Measurements from ENCODE around the gene TDRD10. TPM values are rescaled to one million over a fixed set of nuclear protein-coding genes. Genes with fewer than 3 reads are reported as not detected.

TDRD10 gene
- total RNA-seq, 1 experiment from 2014 or later = 0.31 TPM

- H3T11ph ChIP-seq (ENCODE audit: low read length) = no peak overlapping the region
- no peak overlapping the region for H2AK5ac ChIP-seq (ENCODE audit: insufficient read length, low read length)
- no peaks in the 10 kb centered on the region for H4K20me1 ChIP-seq (ENCODE audit: control insufficient read depth, insufficient read depth, insufficient read length)
- H3K23ac ChIP-seq (ENCODE audit: insufficient read length, low read depth, low read length) = no peak overlapping the region
- H2BK15ac ChIP-seq (ENCODE audit: low read depth, low read length) = no peak overlapping the region
- no peaks in the 10 kb centered on the region for H3K23me2 ChIP-seq (ENCODE audit: insufficient read length, low read depth, low read length, poor library complexity, severe bottlenecking)
- no peak overlapping the region for H3K27ac Mint-ChIP-seq
- no peak overlapping the region for H3K14ac ChIP-seq (ENCODE audit: insufficient read depth, low read length)
- no peak overlapping the region for H3K9ac ChIP-seq (ENCODE audit: extremely low read depth, insufficient read length, low read length)
- H3K27me3 Mint-ChIP-seq (ENCODE audit: low read depth) = no peaks in the 10 kb centered on the region
- no peak overlapping the region for H2BK120ac ChIP-seq (ENCODE audit: low read depth, low read length, poor library complexity, severe bottlenecking)
- H4K91ac ChIP-seq (ENCODE audit: insufficient read length, low read depth, low read length) = no peak overlapping the region
- no peak overlapping the region for H3K4me3 Mint-ChIP-seq
- no peak overlapping the region for H3K56ac ChIP-seq (ENCODE audit: insufficient read length, low read depth, low read length)
- no peaks in the 10 kb centered on the region for H3K79me1 ChIP-seq (ENCODE audit: insufficient read depth, low read depth, low read length, poor library complexity, severe bottlenecking)
- no peak overlapping the region for H3K4me2 ChIP-seq (ENCODE audit: insufficient read depth, insufficient read length, low read length)
- H3K18ac ChIP-seq (ENCODE audit: insufficient read length, low read depth, low read length) = no peak overlapping the region
- H3K4me1 Mint-ChIP-seq = peaks cover 6 to 21% of the 10 kb centered on the region in 2 experiments
- H2AFZ ChIP-seq (ENCODE audit: low read length) = no peak overlapping the region
- H3K9me3 Mint-ChIP-seq = no peaks in the 10 kb centered on the region
- no peak for DNase-seq
- H3K79me2 ChIP-seq (ENCODE audit: insufficient read depth, low read length) = no peaks in the 10 kb centered on the region
- no CpG with 5 or more reads among the region's 10 CpGs for WGBS (ENCODE audit: extremely low coverage, insufficient read length, low lambda C conversion rate)
- no peaks in the 10 kb centered on the region for H3K36me3 Mint-ChIP-seq (ENCODE audit: insufficient read depth in 1 of 3, low read depth in 3 of 3)
- no peak overlapping the region for H3K4ac ChIP-seq (ENCODE audit: low read depth, low read length)
- peaks cover 2% of the 10 kb centered on the region; the same call in 1 of the 2 replicates for H3K4me1 ChIP-seq (ENCODE audit: insufficient read depth, low read length)
- no peaks in the 10 kb centered on the region for H3K27me3 ChIP-seq (ENCODE audit: insufficient read depth, low read length)
- no peak overlapping the region for H2BK20ac ChIP-seq (ENCODE audit: low read depth, low read length, poor library complexity, severe bottlenecking)
- no peak overlapping the region for H2BK12ac ChIP-seq (ENCODE audit: insufficient read length, low read depth, low read length)
- H2BK5ac ChIP-seq (ENCODE audit: insufficient read length, low read length) = no peak overlapping the region
- H4K5ac ChIP-seq (ENCODE audit: insufficient read length, low read depth, low read length) = no peak overlapping the region
- TF ChIP-seq CTCF (conservative IDR thresholded peaks at IDR 0.05) = no peak
- no peaks in the 10 kb centered on the region for H3K9me3 ChIP-seq (ENCODE audit: control insufficient read depth, low read depth, low read length)
- no peak overlapping the region for H3K27ac ChIP-seq (ENCODE audit: insufficient read length, low read depth, low read length)
- no peak overlapping the region for H4K8ac ChIP-seq (replicated peaks; ENCODE audit: insufficient read length, low read depth, low read length)
Measured at GRCh38 chr1:154469844-154470560, 32.0 kb upstream of the TDRD10 start.
